ENCODE measurements around the gene CDH4.

DNA sequence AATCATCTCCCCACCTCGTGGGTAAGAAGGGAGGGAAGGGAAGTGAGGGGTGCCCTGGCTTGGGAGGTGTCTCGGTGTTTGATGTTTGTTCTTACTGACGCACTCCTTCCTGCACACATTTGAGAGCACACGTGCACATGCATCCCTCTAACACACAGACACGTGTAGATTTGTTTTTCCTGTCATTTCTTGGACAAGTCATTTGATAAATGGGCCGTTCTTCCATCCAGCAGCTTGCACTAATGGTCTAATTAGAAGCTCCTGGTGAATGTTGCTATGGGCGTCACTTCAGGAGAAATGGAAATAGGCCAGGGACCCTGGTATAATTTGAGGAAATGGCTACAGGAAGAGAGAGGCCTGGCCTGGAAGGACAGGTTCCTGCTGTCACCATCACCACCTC lies 352.5 kb downstream of the CDH4 start:
- TF ChIP-seq, protein P1, sequence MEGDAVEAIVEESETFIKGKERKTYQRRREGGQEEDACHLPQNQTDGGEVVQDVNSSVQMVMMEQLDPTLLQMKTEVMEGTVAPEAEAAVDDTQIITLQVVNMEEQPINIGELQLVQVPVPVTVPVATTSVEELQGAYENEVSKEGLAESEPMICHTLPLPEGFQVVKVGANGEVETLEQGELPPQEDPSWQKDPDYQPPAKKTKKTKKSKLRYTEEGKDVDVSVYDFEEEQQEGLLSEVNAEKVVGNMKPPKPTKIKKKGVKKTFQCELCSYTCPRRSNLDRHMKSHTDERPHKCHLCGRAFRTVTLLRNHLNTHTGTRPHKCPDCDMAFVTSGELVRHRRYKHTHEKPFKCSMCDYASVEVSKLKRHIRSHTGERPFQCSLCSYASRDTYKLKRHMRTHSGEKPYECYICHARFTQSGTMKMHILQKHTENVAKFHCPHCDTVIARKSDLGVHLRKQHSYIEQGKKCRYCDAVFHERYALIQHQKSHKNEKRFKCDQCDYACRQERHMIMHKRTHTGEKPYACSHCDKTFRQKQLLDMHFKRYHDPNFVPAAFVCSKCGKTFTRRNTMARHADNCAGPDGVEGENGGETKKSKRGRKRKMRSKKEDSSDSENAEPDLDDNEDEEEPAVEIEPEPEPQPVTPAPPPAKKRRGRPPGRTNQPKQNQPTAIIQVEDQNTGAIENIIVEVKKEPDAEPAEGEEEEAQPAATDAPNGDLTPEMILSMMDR (IDR thresholded peaks at IDR 0.05; ENCODE audit: insufficient read depth, low read depth, low read length), result no peak
- TF ChIP-seq EZH2 (IDR thresholded peaks at IDR 0.05; ENCODE audit: insufficient read depth, low read length), result no peak

Measured in astrocyte (in vitro differentiated cells and primary cell).